AG04449 (cell line): ENCODE measurements around the gene GRIA4.
"Not testable (repeated sequence)": the region's sequence is repeated elsewhere in the genome, so short reads cannot be mapped to it uniquely, and the experiment has no call there.

Experiments
- CTCF ChIA-PET: fragments of 350-600 bp; formaldehyde crosslinking; extraction: SDS; loops from one replicate; lab custom pipeline; 2021; ENCODE audit warnings: antibody characterized with exemption; lab: Yijun Ruan, JAX
- POLR2A ChIA-PET: fragments of 400-600, 350-600 bp; formaldehyde crosslinking; extraction: SDS; loops from one replicate; lab custom pipeline; 2020; ENCODE audit warnings: antibody characterized with exemption, inconsistent platforms; lab: Yijun Ruan, JAX
- DNase-seq: peaks from one replicate; pipeline ENCODE4 v3.0.0-alpha.2; 2010; ENCODE audit warnings: low read depth, low spot score
- H3K4me3 ChIP-seq: 2 replicates; pipeline ENCODE4 v1.5.1; 2011; ENCODE audit warnings: low read depth, mild to moderate bottlenecking, control low read depth, low read length
- CTCF ChIP-seq: IDR thresholded peaks from one replicate; pipeline ENCODE4 v1.5.1; 2011; ENCODE audit warnings: mild to moderate bottlenecking, moderate library complexity, low read length, control low read depth, inconsistent platforms; ENCODE audit not compliant: insufficient read depth; ENCODE audit errors: missing control alignments

The GRIA4 gene

DNA sequence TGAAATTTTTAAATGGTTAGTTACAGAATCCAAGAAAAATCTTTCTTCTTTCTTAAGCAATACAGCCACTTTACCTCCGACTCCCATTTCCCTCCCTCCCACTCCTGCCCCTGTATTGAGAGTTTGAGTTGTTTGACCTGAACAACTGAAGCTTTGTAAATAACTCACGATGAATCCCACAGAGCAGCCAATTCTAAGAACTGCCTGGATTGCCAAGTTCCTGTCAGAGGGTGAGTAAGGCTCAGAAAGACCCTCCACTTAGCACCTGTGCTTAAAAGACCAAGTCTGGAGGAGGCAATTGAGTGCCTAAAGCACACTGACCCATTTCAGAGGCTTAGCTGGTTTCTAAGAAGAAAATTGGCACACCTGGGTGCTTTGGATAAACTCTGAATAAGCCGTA, 253.7 kb downstream of the GRIA4 start:
- no peak overlapping the region for H3K4me3 ChIP-seq
- POLR2A ChIA-PET, result no interaction called here
- DNase-seq, result no peak
- TF ChIP-seq CTCF, result no peak
- CTCF ChIA-PET, result interaction anchor here (0.8 to 3.1 kb wide), 15 partner anchors 8 to 1700 kb away, joined by 3 to 22 read pairs (median 4); partner anchors contain the start of gene PDGFD

- POLR2A ChIA-PET, result no interaction called here
- DNase-seq, result no peak
These were observed 257.9 kb downstream of the GRIA4 start for GRCh38 chr11:105867742-105868141.

GRCh38 chr11:105868762-105869285, 259.0 kb downstream of the GRIA4 start:
- ChIA-PET POLR2A (no interaction called here), CTCF (no interaction called here)
- DNase-seq, result no peak
- H3K4me3 ChIP-seq, result no peak overlapping the region
- no peak for TF ChIP-seq CTCF

More at GRCh38 chr11:105867742-105868141, 257.9 kb downstream of the GRIA4 start:
- no peak for TF ChIP-seq CTCF
- CTCF ChIA-PET, result no interaction called here
- H3K4me3 ChIP-seq, result no peak overlapping the region

- no peak overlapping the region for H3K4me3 ChIP-seq
- no peak for TF ChIP-seq CTCF
- ChIA-PET POLR2A (no interaction called here), CTCF (interaction anchor here (1.7 kb wide), 1 partner anchor 8 kb away, joined by 6 read pairs; no protein-coding TSS in a partner anchor)
- no peak for DNase-seq
These were observed 260.7 kb downstream of the GRIA4 start for GRCh38 chr11:105870516-105871113.

- no peak overlapping the region for H3K4me3 ChIP-seq
- no peak for DNase-seq
- TF ChIP-seq CTCF, result no peak
- CTCF ChIA-PET, result no interaction called here
- POLR2A ChIA-PET, result no interaction called here
These were observed 268.6 kb downstream of the GRIA4 start for GRCh38 chr11:105878510-105878909.

GRCh38 chr11:105878927-105879326, 269.1 kb downstream of the GRIA4 start:
- H3K4me3 ChIP-seq, POLR2A ChIA-PET, CTCF ChIA-PET, DNase-seq: not testable (repeated sequence)

- no peak for DNase-seq
- ChIA-PET POLR2A (no interaction called here), CTCF (no interaction called here)
These were observed 271.2 kb downstream of the GRIA4 start for GRCh38 chr11:105881027-105881426.

More at GRCh38 chr11:105881027-105881426, 271.2 kb downstream of the GRIA4 start:
- no peak overlapping the region for H3K4me3 ChIP-seq
- no peak for TF ChIP-seq CTCF
